WTC11 (cell line): ENCODE measurements around the gene SEMA3F. TPM values are rescaled to one million over a fixed set of nuclear protein-coding genes. Genes with fewer than 3 reads are reported as not detected.

ENCODE experiments used
- ATAC-seq: fragments of 200-7000 bp; cut with Tn5 transposase; 2 replicates; pipeline ENCODE4 v1.10.0; 2021; ENCODE audit warnings: mild to moderate bottlenecking, moderate library complexity
- CTCF ChIA-PET: fragments of 300-600 bp; sonication (Branson Sonifier 250); formaldehyde crosslinking; loops from one replicate; lab custom pipeline; 2021; ENCODE audit warnings: antibody characterized with exemption; lab: Charles Lee
- POLR2A ChIA-PET: fragments of 350-600 bp; sonication (Branson Sonifier 250); formaldehyde crosslinking; loops from one replicate; lab custom pipeline; 2021; ENCODE audit warnings: antibody characterized with exemption; lab: Charles Lee
- DNase-seq: peaks from one replicate; pipeline ENCODE4 v3.0.0; 2021; ENCODE audit warnings: low spot score
- H3K27ac Mint-ChIP-seq: 2 replicates; pipeline ENCODE4 v1.8.0; 2021; ENCODE audit warnings: mixed read lengths
- H3K27me3 Mint-ChIP-seq: 2 replicates; pipeline ENCODE4 v1.8.0; 2021; ENCODE audit warnings: low read depth, mild to moderate bottlenecking, moderate library complexity, mixed read lengths
- H3K36me3 Mint-ChIP-seq: 2 replicates; pipeline ENCODE4 v1.8.0; 2021; ENCODE audit warnings: mixed read lengths
- H3K4me1 Mint-ChIP-seq: 2 replicates; pipeline ENCODE4 v1.8.0; 2022; ENCODE audit warnings: mixed read lengths
- H3K4me3 Mint-ChIP-seq: 2 replicates; pipeline ENCODE4 v1.8.0; 2021; ENCODE audit warnings: mild to moderate bottlenecking, moderate library complexity, mixed read lengths
- H3K9me3 Mint-ChIP-seq: 2 replicates; pipeline ENCODE4 v1.8.0; 2021; ENCODE audit warnings: mixed read lengths
- GABPB1 ChIP-seq: sonication (generic); formaldehyde crosslinking; IDR thresholded peaks from 2 replicates; pipeline ENCODE4 v1.8.1; 2023; ENCODE audit warnings: mild to moderate bottlenecking, missing genetic modification reagents
- NFYB ChIP-seq: sonication (generic); formaldehyde crosslinking; conservative IDR thresholded peaks from 2 replicates; pipeline ENCODE4 v1.8.0; 2022; ENCODE audit warnings: low read depth, missing genetic modification reagents
- NR1H2 ChIP-seq: sonication (generic); formaldehyde crosslinking; IDR thresholded peaks from 2 replicates; pipeline ENCODE4 v1.9.0; 2021; ENCODE audit warnings: mild to moderate bottlenecking, moderate library complexity, missing genetic modification reagents
- RORB ChIP-seq: fragments of 250-450 bp; sonication (Bioruptor Pico); IDR thresholded peaks from 2 replicates; pipeline ENCODE4 v1.9.0; 2021; ENCODE audit warnings: mild to moderate bottlenecking
- total RNA-seq: library from RNA; stranded (reverse); gene quantifications from 3 replicates; pipeline ENCODE4 v1.2.3, GENCODE V29; 2021
- TF ChIP-seq, protein P1 (sequence below): sonication (generic); formaldehyde crosslinking; IDR thresholded peaks from 2 replicates; pipeline ENCODE4 v1.8.1; 2022; ENCODE audit warnings: low read depth, missing genetic modification reagents, borderline replicate concordance
- TF ChIP-seq, protein P2 (sequence below): fragments of 250-450 bp; sonication (Bioruptor Pico); IDR thresholded peaks from 2 replicates; pipeline ENCODE4 v1.8.0; 2021; ENCODE audit warnings: mild to moderate bottlenecking
- TF ChIP-seq, protein P3 (sequence below): sonication (generic); formaldehyde crosslinking; IDR thresholded peaks from 2 replicates; pipeline ENCODE4 v1.8.1; 2022; ENCODE audit warnings: mild to moderate bottlenecking, moderate library complexity, missing genetic modification reagents
- TF ChIP-seq, protein P4 (sequence below): sonication (generic); formaldehyde crosslinking; IDR thresholded peaks from 2 replicates; pipeline ENCODE4 v1.8.0; 2022; ENCODE audit warnings: missing genetic modification reagents
- TF ChIP-seq, protein P5 (sequence below): sonication (generic); formaldehyde crosslinking; IDR thresholded peaks from 2 replicates; pipeline ENCODE4 v1.8.0; 2022; ENCODE audit warnings: mild to moderate bottlenecking, missing genetic modification reagents
- TF ChIP-seq, protein P6 (sequence below): sonication (generic); formaldehyde crosslinking; IDR thresholded peaks from 2 replicates; pipeline ENCODE4 v1.8.1; 2023; ENCODE audit warnings: mild to moderate bottlenecking, missing genetic modification reagents
- TF ChIP-seq, protein P7 (sequence below): fragments of 250-450 bp; sonication (Bioruptor Pico); IDR thresholded peaks from 2 replicates; pipeline ENCODE4 v1.9.0; 2021; ENCODE audit warnings: mild to moderate bottlenecking
- TF ChIP-seq, protein P8 (sequence below): sonication (generic); formaldehyde crosslinking; IDR thresholded peaks from 2 replicates; pipeline ENCODE4 v1.8.0; 2023; ENCODE audit warnings: mild to moderate bottlenecking, missing genetic modification reagents
- TF ChIP-seq, protein P9 (sequence below): sonication (generic); formaldehyde crosslinking; IDR thresholded peaks from 2 replicates; pipeline ENCODE4 v1.8.1; 2023; ENCODE audit warnings: mild to moderate bottlenecking, moderate library complexity, missing genetic modification reagents
- TF ChIP-seq, protein P10 (sequence below): sonication (generic); formaldehyde crosslinking; IDR thresholded peaks from 2 replicates; pipeline ENCODE4 v1.8.1; 2022; ENCODE audit warnings: missing genetic modification reagents, borderline replicate concordance

Gene SEMA3F
- total RNA-seq, 1 experiment from 2014 or later: 49.0 TPM

DNA sequence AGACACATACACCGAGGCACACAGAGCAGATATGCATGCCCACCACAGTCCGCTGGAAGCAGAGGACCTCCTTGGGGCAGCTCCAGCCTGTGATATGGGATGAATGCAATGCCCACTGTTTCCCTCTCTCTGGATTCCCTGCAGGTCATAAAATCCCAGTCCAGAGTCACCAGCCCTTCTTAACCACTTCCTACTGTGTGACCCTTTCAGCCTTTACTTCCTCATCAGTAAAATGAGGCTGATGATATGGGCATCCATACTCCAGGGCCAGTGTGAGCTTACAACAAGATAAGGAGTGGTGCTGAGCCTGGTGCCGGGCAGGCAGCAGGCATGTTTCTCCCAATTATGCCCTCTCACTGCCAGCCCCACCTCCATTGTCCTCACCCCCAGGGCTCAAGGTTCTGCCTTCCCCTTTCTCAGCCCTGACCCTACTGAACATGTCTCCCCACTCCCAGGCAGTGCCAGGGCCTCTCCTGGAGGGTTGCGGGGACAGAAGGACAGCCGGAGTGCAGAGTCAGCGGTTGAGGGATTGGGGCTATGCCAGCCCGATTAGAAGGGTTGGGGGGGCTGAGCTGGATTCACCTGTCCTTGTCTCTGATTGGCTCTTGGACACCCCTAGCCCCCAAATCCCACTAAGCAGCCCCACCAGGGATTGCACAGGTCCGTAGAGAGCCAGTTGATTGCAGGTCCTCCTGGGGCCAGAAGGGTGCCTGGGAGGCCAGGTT is 36.0 kb downstream of the SEMA3F start, which contains the start of gene GNAT1:
Gene GNAT1 (plus strand): TSS at position 675 of the 725 bp plus-strand sequence. CDS start 116 bp downstream, outside the sequence.
- CTCF ChIA-PET: interaction anchor here (0.7 to 7.2 kb wide), 19 partner anchors 10 to 132 kb away, joined by 3 to 604 read pairs (median 16); partner anchors contain the start of genes GNAI2, HYAL2, SEMA3B and SLC38A3
- H3K9me3 Mint-ChIP-seq: no peaks in the 10 kb centered on the region
- DNase-seq (no peak), ATAC-seq (no peak)
- POLR2A ChIA-PET: no interaction called here
- H3K27me3 Mint-ChIP-seq: peaks cover 9% of the 10 kb centered on the region
- TF ChIP-seq NFYB (CRISPR knock-in tag) (no peak), GABPB1 (CRISPR knock-in tag) (no peak), RORB (CRISPR knock-in tag) (no peak)
- TF ChIP-seq, protein P1, sequence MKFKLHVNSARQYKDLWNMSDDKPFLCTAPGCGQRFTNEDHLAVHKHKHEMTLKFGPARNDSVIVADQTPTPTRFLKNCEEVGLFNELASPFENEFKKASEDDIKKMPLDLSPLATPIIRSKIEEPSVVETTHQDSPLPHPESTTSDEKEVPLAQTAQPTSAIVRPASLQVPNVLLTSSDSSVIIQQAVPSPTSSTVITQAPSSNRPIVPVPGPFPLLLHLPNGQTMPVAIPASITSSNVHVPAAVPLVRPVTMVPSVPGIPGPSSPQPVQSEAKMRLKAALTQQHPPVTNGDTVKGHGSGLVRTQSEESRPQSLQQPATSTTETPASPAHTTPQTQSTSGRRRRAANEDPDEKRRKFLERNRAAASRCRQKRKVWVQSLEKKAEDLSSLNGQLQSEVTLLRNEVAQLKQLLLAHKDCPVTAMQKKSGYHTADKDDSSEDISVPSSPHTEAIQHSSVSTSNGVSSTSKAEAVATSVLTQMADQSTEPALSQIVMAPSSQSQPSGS (CRISPR knock-in tag): no peak
- TF ChIP-seq, protein P2, sequence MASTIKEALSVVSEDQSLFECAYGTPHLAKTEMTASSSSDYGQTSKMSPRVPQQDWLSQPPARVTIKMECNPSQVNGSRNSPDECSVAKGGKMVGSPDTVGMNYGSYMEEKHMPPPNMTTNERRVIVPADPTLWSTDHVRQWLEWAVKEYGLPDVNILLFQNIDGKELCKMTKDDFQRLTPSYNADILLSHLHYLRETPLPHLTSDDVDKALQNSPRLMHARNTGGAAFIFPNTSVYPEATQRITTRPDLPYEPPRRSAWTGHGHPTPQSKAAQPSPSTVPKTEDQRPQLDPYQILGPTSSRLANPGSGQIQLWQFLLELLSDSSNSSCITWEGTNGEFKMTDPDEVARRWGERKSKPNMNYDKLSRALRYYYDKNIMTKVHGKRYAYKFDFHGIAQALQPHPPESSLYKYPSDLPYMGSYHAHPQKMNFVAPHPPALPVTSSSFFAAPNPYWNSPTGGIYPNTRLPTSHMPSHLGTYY (CRISPR knock-in tag): no peak
- TF ChIP-seq, protein P3, sequence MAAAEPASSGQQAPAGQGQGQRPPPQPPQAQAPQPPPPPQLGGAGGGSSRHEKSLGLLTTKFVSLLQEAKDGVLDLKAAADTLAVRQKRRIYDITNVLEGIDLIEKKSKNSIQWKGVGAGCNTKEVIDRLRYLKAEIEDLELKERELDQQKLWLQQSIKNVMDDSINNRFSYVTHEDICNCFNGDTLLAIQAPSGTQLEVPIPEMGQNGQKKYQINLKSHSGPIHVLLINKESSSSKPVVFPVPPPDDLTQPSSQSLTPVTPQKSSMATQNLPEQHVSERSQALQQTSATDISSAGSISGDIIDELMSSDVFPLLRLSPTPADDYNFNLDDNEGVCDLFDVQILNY: no peak
- TF ChIP-seq, protein P4, sequence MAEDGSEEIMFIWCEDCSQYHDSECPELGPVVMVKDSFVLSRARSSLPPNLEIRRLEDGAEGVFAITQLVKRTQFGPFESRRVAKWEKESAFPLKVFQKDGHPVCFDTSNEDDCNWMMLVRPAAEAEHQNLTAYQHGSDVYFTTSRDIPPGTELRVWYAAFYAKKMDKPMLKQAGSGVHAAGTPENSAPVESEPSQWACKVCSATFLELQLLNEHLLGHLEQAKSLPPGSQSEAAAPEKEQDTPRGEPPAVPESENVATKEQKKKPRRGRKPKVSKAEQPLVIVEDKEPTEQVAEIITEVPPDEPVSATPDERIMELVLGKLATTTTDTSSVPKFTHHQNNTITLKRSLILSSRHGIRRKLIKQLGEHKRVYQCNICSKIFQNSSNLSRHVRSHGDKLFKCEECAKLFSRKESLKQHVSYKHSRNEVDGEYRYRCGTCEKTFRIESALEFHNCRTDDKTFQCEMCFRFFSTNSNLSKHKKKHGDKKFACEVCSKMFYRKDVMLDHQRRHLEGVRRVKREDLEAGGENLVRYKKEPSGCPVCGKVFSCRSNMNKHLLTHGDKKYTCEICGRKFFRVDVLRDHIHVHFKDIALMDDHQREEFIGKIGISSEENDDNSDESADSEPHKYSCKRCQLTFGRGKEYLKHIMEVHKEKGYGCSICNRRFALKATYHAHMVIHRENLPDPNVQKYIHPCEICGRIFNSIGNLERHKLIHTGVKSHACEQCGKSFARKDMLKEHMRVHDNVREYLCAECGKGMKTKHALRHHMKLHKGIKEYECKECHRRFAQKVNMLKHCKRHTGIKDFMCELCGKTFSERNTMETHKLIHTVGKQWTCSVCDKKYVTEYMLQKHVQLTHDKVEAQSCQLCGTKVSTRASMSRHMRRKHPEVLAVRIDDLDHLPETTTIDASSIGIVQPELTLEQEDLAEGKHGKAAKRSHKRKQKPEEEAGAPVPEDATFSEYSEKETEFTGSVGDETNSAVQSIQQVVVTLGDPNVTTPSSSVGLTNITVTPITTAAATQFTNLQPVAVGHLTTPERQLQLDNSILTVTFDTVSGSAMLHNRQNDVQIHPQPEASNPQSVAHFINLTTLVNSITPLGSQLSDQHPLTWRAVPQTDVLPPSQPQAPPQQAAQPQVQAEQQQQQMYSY: no peak
- TF ChIP-seq, protein P5, sequence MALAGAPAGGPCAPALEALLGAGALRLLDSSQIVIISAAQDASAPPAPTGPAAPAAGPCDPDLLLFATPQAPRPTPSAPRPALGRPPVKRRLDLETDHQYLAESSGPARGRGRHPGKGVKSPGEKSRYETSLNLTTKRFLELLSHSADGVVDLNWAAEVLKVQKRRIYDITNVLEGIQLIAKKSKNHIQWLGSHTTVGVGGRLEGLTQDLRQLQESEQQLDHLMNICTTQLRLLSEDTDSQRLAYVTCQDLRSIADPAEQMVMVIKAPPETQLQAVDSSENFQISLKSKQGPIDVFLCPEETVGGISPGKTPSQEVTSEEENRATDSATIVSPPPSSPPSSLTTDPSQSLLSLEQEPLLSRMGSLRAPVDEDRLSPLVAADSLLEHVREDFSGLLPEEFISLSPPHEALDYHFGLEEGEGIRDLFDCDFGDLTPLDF (CRISPR knock-in tag): no peak
- TF ChIP-seq, protein P6, sequence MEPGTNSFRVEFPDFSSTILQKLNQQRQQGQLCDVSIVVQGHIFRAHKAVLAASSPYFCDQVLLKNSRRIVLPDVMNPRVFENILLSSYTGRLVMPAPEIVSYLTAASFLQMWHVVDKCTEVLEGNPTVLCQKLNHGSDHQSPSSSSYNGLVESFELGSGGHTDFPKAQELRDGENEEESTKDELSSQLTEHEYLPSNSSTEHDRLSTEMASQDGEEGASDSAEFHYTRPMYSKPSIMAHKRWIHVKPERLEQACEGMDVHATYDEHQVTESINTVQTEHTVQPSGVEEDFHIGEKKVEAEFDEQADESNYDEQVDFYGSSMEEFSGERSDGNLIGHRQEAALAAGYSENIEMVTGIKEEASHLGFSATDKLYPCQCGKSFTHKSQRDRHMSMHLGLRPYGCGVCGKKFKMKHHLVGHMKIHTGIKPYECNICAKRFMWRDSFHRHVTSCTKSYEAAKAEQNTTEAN: no peak
- H3K4me3 Mint-ChIP-seq: no peak within 1 kb of the TSS
- H3K4me1 Mint-ChIP-seq: peaks cover 6% of the 10 kb centered on the region
- H3K27ac Mint-ChIP-seq: no peak within 1 kb of the TSS
- H3K36me3 Mint-ChIP-seq: no peaks in the 10 kb centered on the region

DNA sequence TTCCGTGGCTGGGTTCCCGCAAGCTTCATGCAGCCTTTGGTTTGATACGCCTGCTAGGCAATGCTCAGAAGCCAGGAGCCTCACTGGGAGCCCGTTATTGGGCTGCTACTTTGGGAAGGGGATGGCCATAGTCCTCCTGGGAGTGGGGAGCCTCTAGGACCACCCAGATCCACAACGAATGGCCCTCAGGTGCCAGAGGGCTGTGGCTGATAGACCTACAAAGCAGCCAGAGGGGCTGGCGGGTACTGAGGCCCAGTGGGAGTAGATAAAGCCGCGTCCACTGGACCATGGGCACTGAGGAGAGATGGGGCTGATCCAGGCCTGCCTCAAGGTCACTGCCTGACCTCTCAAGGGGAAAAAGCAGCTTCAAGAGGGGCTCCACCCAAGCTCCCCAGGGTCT is 37.0 kb downstream of the SEMA3F start:
- peaks cover 9% of the 10 kb centered on the region for H3K27me3 Mint-ChIP-seq
- H3K4me1 Mint-ChIP-seq: peaks cover 6% of the 10 kb centered on the region
- no peaks in the 10 kb centered on the region for H3K36me3 Mint-ChIP-seq
- H3K9me3 Mint-ChIP-seq: no peaks in the 10 kb centered on the region
- CTCF ChIA-PET: interaction anchor here (0.7 to 7.2 kb wide), 30 partner anchors 8 to 136 kb away, joined by 3 to 604 read pairs (median 8); partner anchors contain the start of genes GNAI2, HYAL3, IFRD2 and NAA80
- DNase-seq (no peak), ATAC-seq (no peak)
- POLR2A ChIA-PET: interaction anchor here (1.2 to 1.5 kb wide), 2 partner anchors 33 to 72 kb away, joined by 4 to 5 read pairs; no protein-coding TSS in a partner anchor
- H3K27ac Mint-ChIP-seq: no peak overlapping the region
- no peak overlapping the region for H3K4me3 Mint-ChIP-seq
- TF ChIP-seq, protein P7, sequence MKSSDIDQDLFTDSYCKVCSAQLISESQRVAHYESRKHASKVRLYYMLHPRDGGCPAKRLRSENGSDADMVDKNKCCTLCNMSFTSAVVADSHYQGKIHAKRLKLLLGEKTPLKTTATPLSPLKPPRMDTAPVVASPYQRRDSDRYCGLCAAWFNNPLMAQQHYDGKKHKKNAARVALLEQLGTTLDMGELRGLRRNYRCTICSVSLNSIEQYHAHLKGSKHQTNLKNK (CRISPR knock-in tag): no peak
- no peak for TF ChIP-seq NR1H2 (CRISPR knock-in tag)
- TF ChIP-seq, protein P8, sequence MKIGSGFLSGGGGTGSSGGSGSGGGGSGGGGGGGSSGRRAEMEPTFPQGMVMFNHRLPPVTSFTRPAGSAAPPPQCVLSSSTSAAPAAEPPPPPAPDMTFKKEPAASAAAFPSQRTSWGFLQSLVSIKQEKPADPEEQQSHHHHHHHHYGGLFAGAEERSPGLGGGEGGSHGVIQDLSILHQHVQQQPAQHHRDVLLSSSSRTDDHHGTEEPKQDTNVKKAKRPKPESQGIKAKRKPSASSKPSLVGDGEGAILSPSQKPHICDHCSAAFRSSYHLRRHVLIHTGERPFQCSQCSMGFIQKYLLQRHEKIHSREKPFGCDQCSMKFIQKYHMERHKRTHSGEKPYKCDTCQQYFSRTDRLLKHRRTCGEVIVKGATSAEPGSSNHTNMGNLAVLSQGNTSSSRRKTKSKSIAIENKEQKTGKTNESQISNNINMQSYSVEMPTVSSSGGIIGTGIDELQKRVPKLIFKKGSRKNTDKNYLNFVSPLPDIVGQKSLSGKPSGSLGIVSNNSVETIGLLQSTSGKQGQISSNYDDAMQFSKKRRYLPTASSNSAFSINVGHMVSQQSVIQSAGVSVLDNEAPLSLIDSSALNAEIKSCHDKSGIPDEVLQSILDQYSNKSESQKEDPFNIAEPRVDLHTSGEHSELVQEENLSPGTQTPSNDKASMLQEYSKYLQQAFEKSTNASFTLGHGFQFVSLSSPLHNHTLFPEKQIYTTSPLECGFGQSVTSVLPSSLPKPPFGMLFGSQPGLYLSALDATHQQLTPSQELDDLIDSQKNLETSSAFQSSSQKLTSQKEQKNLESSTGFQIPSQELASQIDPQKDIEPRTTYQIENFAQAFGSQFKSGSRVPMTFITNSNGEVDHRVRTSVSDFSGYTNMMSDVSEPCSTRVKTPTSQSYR (CRISPR knock-in tag): no peak
- TF ChIP-seq, protein P9, sequence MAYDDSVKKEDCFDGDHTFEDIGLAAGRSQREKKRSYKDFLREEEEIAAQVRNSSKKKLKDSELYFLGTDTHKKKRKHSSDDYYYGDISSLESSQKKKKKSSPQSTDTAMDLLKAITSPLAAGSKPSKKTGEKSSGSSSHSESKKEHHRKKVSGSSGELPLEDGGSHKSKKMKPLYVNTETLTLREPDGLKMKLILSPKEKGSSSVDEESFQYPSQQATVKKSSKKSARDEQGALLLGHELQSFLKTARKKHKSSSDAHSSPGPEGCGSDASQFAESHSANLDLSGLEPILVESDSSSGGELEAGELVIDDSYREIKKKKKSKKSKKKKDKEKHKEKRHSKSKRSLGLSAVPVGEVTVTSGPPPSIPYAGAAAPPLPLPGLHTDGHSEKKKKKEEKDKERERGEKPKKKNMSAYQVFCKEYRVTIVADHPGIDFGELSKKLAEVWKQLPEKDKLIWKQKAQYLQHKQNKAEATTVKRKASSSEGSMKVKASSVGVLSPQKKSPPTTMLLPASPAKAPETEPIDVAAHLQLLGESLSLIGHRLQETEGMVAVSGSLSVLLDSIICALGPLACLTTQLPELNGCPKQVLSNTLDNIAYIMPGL (CRISPR knock-in tag): no peak
- TF ChIP-seq, protein P10, sequence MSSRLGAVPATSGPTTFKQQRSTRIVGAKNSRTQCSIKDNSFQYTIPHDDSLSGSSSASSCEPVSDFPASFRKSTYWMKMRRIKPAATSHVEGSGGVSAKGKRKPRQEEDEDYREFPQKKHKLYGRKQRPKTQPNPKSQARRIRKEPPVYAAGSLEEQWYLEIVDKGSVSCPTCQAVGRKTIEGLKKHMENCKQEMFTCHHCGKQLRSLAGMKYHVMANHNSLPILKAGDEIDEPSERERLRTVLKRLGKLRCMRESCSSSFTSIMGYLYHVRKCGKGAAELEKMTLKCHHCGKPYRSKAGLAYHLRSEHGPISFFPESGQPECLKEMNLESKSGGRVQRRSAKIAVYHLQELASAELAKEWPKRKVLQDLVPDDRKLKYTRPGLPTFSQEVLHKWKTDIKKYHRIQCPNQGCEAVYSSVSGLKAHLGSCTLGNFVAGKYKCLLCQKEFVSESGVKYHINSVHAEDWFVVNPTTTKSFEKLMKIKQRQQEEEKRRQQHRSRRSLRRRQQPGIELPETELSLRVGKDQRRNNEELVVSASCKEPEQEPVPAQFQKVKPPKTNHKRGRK (CRISPR knock-in tag): no peak
